HG02981 (cell line): ENCODE results near the gene L1CAM.

ENCODE experiments used
- ATAC-seq: cut with Tn5 transposase; IDR thresholded peaks from one replicate; pipeline ENCODE4 v1.9.1; 2021; ENCODE audit warnings: mild to moderate bottlenecking, moderate library complexity; ENCODE audit not compliant: unreplicated experiment

Gene L1CAM

DNA sequence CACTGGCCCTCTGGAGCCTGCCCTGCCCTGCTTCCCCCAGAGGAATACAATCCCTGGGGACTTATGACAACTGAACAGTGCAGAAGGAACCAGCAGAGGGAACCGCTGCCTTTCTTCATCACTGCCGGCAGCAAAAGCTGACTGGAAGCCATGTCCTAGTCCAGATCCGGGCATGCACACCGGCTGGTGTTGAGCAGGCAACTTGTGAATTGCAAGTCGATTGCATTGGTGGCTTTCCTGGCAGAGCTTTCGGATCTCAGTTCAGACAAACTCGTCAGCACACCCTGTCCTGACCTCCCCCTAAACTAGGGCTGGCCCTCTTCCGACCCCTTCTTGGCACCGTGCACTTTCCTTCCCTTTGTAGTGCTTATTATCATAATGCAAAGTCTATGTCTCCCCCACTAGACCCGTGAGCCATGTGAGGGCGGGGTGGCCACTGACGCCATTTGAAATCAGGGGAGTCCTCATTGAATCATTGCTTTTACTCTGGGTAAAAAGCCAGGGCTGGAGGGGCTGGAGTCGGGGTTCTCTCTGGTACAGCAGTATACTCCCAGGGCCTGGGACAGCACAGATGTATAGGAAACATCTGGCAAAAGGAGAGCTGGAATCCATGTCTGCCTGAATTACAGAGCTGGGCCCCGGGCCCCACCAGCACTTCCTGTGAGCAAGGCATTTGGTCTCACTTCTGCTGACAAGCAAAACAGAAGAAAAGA is 38.3 kb upstream of the L1CAM start:
- ATAC-seq, result no peak

DNA sequence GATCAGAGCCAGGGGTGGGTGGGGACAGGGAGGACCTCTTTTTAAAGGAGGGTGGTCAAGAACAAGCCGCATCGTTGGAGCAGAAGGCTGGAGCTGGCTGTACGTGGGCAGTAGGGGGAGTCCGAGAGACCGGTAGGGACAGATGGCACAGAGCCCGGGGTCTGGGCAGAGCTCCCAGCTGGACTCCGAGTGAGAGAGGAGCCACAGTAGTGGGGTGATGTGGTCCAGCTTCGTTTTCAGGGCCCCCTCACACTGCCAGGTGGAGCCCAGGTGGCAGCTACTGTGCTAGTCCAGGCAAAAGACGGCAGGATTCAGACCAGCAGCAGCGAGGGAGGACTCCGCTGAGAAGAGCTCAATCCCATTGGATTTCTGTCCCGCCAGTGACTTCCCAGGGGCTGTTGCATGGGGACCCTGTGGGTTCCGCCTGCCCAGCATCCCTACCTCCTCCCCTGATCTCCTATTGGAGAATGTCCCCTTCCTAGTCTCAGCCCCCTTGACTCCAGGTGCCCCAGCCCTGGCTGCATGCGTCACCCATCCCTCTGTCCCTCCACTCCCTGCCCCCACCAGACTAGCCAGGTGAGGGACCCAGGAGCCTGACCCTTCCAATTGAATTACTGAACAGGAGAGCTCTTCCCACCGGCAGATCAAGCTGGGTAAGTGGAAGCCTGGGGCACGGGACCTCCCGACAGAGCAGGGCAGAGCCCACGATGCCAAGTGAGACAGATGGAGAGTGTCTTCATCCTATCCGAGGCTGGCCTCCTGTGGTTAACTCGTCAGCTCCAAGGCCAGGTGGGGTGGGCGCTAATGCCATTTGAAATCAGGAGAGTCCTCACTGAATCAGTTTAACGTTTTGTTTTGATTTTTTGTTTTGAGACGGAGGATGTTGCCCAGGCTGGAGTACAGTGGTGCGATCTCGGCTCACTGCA is 37.2 kb upstream of the L1CAM start:
- no peak for ATAC-seq

DNA sequence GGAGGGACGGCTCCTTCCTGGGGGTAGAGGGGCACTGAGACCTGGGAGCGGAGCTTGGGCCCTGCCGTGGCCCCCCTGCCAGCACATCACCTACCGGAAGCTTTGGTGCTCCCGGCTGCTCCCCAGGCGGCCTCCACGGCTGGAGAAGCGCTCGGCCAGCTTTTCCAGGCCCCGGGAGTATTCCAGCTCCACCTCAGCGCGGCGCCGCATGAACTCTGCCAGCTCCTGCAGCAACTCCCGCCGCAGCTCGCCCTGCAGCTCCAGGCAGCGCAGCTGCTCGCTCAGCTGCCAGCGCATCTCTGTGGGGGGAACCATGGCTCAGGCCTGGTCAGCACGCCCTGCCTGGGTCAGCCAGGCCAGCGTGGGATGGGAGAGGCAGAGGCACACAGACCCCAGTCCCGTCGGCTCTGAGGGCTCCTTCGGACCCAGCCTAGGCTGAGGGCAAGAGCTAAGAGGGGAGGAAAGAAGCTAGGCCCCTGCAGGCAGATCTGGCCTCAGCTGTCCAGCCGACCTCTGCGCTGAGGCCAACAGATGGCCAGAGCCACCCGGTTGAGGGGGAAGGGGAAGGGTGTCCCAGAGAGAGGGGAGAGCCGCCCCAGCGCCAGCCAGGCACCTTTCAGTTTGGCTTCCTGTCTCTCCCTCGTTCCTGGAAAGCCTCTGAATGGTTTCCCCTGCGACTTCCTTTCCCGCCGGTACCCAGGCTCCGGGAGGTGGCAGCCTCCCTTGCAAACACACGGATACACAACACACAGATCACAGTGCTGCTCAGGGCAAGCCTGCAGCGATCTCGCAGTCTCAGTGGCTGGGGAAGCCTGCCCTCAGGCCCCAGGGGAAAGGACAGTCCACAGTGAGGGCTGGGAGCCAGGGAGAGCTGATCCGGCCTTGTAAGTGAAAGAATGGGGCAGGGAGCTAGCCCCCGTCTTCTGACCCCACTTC is 35.8 kb upstream of the L1CAM start:
- no peak for ATAC-seq

DNA sequence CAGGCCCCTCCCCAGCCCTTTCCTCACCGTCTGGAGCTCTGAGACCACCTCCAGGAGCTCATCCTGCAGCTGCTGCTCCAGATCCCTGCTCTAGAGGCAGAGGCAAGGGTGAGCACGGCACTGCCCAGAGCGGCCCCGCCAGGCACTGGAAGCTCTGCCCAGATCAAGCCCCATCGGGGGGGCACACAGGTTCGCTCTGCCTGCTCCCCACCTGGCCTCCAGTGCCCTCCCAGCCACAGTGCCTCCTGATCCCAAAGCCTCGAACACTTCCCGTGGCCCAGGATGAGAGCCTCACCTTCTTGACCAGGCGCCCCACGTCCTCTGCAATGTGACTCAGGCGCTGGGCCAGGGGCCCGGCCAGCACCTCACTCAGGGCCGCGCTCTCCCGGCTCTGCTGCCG is 35.1 kb upstream of the L1CAM start:
- ATAC-seq, result no peak

DNA sequence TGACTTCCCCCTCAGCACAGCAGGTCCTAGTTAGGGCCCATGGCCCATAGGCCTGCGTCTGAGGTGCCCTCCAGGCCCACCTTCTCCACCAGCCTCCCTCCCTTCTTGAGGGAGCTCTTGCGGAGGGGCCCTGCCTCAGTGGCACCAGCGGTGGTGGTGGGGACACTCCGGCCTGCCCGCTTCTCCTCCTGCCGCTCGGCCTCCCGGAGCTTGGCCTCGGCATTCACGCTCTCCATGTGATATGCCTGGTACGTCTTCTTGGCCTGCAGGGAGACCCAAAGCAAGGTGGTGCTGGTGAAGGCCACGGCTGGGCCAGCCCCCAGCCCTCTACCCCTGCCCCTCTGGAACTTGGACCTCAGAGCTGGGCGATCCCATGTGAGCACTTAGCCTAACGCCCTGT is 34.6 kb upstream of the L1CAM start:
- no peak for ATAC-seq

DNA sequence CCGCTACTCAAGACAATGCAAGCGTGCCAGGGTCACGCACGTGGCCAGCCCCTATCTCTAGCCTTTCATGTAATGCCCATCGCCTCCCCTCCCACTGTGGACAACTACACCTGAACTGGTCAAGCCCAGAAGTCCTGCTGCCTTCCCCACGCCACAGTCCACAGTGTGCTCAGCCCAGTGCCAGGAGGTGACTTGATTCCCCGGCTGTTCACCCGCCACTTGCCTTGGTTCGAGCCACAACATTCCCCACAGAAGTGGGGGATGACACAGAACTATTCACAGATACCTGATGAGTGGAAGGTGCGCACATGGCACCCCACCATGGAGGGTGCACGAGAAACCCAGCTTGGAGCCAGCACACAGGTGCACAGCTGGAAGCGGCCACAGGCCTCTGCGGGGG is 33.3 kb upstream of the L1CAM start:
- no peak for ATAC-seq

DNA sequence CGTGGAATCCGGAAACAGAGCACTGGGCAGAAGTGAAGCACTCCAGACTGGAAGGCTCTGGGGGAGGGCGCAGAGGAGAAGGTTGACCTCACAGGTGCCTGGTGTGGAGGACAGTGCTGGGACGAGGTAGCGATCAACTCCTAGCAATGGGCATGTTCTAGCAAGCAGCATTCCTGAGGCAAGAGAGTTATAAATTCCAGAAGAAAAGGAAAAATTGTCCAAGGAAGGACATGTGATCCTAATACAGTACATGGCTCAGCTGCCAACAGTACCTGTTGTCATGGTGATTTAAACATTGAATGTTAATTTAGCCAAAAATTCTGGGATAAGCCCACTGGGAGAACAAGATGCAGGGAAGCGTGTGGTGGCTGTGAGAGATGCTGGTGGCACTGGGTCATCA is 31.9 kb upstream of the L1CAM start:
- ATAC-seq, result no peak

DNA sequence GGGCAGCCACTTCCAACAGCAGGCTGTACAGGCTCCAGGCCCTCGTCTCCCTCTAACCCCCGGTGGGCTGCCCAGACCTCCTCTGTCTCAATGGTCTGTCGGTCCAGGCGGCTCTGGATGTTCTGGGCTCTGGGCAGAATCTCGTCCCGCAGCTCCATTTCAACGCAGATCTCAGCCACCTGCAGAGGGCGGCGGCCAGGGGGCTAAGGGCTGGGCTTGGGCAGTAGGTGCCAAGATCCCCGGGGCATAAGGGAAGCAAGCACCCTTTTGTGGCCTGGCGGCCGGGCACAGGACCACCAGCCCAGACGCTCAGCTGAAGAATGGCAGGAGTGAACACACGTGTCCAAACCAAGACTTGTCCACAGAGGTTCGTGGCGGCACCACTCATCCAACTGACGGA is 27.7 kb upstream of the L1CAM start:
- ATAC-seq, result no peak

DNA sequence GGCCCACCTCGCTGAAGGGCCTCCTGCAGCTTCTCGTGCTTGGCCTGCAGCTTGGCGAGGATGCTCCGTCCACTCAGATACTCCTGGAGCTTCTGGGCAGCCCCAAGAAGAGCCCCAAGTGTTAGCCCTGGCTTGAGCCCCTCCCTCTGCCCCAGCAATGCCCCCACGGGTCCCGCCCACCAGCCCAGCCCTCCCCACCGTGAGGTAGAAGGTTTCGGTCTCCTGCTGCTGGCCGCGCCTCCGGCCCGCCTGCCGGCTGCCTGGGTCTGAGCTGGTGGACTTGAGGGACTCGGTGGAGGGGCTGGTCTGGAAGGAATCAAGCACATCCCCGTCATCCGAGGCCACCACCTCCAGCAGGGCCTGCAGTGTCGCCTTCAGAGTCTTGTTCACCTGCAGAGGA is 27.2 kb upstream of the L1CAM start:
- ATAC-seq, result no peak

DNA sequence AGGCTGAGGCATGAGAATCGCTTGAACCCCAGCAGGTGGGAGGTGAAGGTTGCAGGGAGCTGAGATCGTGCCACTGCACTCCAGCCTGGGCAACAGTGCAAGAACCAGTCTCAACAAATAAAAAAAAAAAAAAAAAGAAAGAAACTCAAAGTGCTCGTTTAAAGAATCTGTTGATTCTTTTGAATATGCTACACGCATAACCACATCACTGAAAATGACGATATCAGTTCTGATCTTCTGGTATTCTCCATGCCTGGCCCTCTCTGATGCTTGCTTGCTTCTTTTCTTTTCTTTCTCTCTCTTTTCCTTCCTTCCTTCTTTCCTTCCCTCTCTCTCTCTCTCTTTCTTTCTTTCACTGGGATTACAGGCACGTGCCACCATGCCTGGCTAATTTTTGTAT is 25.8 kb upstream of the L1CAM start:
- ATAC-seq, result no peak

DNA sequence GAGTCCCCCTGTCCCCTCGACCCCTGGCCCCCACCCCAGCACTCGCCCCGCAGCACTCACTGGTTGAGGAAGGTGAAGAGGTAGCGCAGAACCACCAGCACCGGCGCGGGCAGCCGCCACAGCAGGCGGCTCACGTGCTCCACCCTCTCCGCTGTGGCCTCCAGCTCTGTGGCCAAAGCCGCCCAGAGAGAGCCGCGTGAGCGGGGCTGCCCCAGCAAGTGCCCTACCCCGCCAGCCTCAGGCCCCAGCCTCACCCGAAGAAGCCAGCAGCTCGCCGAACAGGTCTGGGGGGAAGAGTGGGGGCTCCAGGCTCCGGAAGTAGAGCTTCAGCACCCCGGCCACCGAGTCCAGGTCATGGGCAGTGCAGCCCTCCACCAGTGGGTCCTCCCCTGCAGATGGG is 24.5 kb upstream of the L1CAM start:
- ATAC-seq, result no peak

DNA sequence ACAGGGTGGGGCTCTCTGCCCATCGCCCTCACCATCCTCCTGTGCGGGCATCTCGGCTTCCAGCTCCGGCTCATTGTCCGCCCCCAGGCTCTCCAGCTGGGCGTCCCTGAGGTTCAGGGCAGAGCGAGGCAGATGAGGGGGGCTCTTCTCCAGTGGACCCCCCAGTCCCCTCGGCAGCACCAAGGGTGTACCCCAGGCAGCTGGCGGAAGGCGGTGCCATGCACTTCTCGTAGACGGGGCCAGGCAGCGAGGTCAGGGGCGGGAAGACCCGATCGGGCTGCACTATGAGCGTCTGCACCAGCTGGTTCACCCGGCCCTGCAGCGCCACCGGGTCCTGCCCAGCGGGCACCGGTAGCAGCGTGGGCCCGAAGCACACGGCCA is 24.0 kb upstream of the L1CAM start:
- ATAC-seq, result no peak

DNA sequence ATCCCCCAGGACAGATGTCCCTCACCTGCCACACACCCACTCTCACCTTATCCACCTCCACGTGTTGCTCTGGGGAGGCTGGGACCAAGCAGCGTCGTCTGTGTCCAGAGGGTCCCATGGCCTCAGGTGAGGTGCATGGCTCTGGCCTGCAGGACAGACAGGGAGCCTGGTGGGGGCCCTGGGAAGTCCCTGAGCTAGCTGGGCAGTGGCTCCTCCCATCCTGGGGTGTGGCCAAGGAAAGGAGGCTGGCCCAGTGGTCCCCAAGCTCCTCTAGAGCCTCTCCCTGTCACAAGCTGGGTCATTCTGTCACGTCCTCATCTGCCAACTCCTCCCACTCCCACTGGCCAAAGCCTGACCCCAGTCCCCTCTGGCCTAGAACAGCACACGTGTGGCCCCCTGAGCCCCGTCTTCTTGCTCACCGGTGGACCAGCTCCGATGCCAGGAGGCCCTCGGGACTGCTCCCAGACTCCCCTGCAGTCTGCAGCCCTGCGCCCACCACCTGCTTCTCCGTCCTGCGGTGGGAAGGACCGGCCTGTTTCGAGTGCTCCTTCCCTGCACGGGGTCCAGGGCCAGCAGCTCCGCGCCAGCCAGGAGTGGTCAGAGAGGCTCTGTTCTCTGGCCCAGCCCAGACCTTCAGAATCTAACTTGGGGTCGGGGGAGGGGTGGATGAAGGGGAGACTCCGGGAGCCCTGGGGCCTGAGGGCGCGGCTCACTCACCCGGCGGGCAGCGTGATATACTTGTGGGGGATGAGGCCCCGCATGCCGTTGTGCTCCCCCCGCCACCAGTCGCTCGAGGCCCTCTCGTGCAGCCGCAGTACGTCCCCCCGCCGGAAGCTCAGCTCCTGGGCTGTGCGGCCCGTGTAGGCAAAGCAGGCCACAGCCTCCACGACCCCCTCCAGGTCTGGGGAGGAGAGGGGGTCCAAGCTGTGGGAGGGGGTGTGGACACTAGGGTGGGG is 23.3 kb upstream of the L1CAM start:
- no peak for ATAC-seq

DNA sequence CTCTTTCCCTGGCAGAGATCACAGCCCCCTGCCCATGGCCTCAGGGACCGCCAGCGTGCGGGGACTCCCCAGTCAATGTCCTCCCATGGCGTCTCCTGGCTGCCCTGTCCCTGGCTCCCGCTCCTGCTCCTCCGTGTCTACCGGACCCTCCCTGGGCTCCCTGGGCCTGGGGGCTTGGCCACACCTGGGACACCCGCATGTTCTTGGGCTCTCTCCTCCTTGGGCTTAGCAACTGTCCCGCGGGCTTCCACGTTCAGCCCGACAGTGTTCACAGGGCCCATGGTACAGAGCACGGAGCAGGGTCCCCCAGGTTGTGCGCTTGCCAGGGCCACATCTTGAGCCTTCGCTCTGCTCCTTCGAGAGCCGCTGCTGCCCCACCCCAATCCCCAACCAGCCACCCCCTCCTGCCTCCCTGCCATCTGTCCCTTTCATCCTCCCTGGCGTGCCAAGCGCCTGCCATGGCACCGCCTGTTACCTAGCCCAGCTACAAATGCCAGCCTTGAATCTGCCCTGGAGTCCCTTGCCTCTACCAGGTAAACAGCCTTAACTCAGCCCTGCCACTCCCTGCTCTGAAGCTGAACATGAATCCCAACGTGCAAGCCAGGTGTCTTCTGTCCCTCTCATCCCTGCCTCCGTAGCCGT is 22.4 kb upstream of the L1CAM start:
- no peak for ATAC-seq

DNA sequence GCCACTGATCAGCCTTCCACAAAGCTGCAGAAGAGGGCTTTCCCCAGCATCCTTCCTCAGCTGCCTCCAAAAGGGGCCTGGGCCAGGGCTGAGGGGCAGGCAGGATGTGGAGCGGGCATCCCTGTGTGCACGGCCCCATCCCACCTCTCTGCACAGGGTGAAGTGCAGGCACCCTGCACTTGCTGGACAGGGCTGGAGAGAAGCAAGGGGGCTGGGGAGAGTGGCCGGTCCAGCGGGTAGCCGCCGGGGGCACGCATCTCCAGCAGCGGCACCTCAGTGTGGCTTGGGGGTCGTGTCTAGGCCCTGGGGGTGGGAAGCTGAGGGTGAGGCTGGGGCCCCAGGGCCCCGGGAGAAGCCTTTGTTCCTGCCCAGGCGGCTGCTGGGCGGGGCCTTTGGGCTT is 21.5 kb upstream of the L1CAM start:
- ATAC-seq, result no peak

DNA sequence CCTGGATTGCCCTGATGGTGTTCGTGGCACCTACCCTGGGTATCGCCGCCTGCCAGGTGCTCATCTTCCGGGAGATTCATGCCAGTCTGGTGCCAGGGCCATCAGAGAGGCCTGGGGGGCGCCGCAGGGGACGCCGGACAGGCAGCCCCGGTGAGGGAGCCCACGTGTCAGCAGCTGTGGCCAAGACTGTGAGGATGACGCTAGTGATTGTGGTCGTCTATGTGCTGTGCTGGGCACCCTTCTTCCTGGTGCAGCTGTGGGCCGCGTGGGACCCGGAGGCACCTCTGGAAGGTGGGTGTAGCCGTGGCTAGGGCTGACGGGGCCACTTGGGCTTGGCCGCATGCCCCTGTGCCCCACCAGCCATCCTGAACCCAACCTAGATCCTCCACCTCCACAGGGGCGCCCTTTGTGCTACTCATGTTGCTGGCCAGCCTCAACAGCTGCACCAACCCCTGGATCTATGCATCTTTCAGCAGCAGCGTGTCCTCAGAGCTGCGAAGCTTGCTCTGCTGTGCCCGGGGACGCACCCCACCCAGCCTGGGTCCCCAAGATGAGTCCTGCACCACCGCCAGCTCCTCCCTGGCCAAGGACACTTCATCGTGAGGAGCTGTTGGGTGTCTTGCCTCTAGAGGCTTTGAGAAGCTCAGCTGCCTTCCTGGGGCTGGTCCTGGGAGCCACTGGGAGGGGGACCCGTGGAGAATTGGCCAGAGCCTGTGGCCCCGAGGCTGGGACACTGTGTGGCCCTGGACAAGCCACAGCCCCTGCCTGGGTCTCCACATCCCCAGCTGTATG is 20.3 kb upstream of the L1CAM start:
- no peak for ATAC-seq

DNA sequence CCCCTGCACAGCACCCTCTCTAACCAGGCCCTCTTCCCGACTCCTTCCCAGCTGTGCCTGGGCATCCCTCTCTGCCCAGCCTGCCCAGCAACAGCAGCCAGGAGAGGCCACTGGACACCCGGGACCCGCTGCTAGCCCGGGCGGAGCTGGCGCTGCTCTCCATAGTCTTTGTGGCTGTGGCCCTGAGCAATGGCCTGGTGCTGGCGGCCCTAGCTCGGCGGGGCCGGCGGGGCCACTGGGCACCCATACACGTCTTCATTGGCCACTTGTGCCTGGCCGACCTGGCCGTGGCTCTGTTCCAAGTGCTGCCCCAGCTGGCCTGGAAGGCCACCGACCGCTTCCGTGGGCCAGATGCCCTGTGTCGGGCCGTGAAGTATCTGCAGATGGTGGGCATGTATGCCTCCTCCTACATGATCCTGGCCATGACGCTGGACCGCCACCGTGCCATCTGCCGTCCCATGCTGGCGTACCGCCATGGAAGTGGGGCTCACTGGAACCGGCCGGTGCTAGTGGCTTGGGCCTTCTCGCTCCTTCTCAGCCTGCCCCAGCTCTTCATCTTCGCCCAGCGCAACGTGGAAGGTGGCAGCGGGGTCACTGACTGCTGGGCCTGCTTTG is 19.6 kb upstream of the L1CAM start:
- ATAC-seq, result no peak
